GM10248 (cell line): ENCODE results near the gene KLHL28.

Experiments used
- CTCF ChIA-PET: fragments of 300-600 bp; sonication (Branson Sonifier 250); formaldehyde crosslinking; extraction: SDS; loops from one replicate; lab custom pipeline; 2021; ENCODE audit warnings: antibody characterized with exemption; lab: Yijun Ruan, JAX
- POLR2A ChIA-PET: fragments of 350-650 bp; sonication (Branson Sonifier 250); formaldehyde crosslinking; extraction: SDS; loops from one replicate; lab custom pipeline; 2020; ENCODE audit warnings: antibody characterized with exemption; lab: Yijun Ruan, JAX
- DNase-seq: peaks from one replicate; pipeline ENCODE4 v3.0.0; 2012; ENCODE audit errors: extremely low spot score
- CTCF ChIP-seq: IDR thresholded peaks from 2 replicates; pipeline ENCODE4 v1.5.1; 2012; ENCODE audit warnings: mild to moderate bottlenecking, low read depth; ENCODE audit errors: extremely low read depth, missing control alignments, control extremely low read depth

KLHL28 gene

DNA sequence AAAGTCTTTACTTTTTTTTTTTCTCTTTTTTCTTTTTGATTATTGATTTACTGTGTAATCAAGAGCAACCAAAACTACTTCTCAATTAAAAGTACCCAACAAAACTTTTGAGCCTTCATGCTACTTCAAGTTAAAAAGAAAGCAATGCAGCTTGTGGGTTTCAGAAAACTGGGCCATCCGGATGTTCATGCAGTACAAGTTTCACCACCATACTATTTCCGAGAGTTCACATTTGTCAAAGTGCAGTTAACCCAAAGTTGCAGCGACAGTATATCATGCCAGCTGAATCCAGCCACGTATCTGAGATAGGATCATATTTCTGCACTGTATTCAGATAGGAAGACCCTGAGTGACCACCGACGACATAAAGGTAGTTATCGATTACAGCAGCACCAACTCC lies 33.0 kb downstream of the KLHL28 start:
- POLR2A ChIA-PET = no interaction called here
- no peak for DNase-seq
- TF ChIP-seq CTCF = no peak
- CTCF ChIA-PET = no interaction called here

DNA sequence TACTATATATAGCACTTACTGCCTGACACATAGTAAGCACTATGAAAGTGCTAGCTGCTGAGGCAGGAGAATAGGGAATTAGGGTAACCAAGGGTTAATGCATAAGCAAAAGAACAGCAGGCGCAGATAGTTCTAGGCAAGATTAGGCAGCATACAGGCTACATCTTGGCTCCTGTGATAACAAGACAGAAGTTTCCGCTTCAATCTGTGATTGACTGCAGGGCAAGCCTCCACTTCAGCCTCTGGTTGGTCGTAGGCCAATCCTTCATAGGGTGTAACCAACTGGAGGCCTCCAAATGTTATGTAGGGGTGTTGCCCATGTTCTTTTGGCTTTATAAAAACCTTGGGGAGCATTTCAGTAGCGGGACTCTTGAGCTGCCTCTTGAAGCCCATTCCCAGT lies 46.9 kb downstream of the KLHL28 start:
- ChIA-PET POLR2A (no interaction called here), CTCF (interaction anchor here (1.3 to 4.4 kb wide), 7 partner anchors 13 to 353 kb away, joined by 4 to 86 read pairs (median 10); no protein-coding TSS in a partner anchor)
- no peak for DNase-seq
- no peak for TF ChIP-seq CTCF

DNA sequence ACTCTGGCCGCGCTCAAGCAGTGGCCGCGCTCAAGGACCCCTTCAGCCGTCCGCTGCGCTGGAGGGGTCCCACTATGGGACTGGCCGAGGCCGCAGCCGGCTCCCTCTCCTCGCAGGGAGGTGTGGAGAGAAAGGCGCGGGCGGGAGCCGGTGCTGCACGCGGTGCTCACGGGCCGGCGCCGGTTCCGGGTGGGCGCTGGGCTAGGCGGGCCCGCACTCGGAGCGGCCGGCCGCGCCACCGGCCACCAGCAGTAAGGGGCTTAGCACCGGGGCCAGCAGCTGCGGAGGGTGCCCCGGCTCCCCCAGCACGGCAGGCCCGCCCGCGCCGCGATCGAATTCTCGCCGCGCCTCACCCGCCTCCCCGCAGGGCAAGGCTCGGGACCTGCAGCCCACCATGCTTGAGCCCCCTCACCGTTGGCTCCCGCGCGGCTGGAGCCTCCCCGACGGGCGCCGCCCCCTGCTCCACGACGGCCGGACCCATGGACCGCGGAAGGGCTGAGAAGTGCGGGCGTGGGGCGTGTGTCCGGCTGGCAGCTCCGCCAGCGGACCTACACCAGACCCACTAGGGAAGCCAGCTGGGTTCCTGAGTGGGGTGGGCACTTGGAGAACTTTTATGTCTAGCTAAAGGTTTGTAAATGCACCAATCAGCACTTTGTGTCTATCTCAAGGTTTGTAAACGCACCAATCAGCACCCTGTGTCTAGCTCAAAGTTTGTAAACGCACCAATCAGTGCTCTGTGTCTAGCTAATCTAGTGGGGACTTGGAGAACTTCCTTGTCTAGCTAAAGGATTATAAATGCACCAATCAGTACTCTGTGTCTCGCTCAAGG lies 49.5 kb downstream of the KLHL28 start:
- no peak for DNase-seq
- CTCF ChIA-PET = interaction anchor here (0.9 to 4.4 kb wide), 10 partner anchors 11 to 356 kb away, joined by 3 to 86 read pairs (median 8); no protein-coding TSS in a partner anchor
- no peak for TF ChIP-seq CTCF
- POLR2A ChIA-PET = no interaction called here

DNA sequence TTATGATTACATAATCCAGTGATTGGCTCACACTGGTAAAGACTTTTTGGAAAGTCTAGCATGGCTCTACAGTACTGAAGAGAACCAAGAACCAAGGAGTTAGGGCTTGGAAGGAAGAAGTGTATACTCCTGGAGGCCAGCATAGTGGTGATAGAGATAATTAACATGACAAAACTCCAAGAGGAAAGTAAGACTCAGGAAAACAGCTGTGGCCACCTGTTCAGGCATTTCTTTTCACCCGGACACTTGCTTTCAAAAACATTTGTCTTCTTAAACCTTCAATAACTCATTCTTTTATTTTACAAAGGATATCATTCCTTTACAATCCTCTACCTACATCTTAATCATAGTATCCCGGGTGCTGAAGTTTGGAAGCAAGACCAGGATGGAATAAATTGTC lies 50.9 kb downstream of the KLHL28 start:
- no peak for DNase-seq
- TF ChIP-seq CTCF = no peak
- CTCF ChIA-PET = interaction anchor here (1.0 to 4.4 kb wide), 2 partner anchors 343 to 357 kb away, joined by 4 to 86 read pairs; partner anchors contain the start of gene MIS18BP1
- POLR2A ChIA-PET = no interaction called here

- DNase-seq = no peak
- TF ChIP-seq CTCF = no peak
- CTCF ChIA-PET = interaction anchor here (1.1 to 3.6 kb wide), 3 partner anchors 12 to 24 kb away, joined by 3 to 22 read pairs (median 3); no protein-coding TSS in a partner anchor
- POLR2A ChIA-PET = no interaction called here
Measured at GRCh38 chr14:44901696-44902095, 60.1 kb downstream of the KLHL28 start.

- DNase-seq = no peak
- TF ChIP-seq CTCF = no peak
- ChIA-PET POLR2A (no interaction called here), CTCF (interaction anchor here (1.7 kb wide), 1 partner anchor 15 kb away, joined by 10 read pairs; no protein-coding TSS in a partner anchor)
Measured at GRCh38 chr14:44898551-44898950, 63.2 kb downstream of the KLHL28 start.
